ENCODE measurements around the gene PPP1R13B. TPM values are rescaled to one million over a fixed set of nuclear protein-coding genes. Genes with fewer than 3 reads are reported as not detected.

The PPP1R13B gene
- total RNA-seq, 1 experiment from 2014 or later: 10.3 TPM

DNA sequence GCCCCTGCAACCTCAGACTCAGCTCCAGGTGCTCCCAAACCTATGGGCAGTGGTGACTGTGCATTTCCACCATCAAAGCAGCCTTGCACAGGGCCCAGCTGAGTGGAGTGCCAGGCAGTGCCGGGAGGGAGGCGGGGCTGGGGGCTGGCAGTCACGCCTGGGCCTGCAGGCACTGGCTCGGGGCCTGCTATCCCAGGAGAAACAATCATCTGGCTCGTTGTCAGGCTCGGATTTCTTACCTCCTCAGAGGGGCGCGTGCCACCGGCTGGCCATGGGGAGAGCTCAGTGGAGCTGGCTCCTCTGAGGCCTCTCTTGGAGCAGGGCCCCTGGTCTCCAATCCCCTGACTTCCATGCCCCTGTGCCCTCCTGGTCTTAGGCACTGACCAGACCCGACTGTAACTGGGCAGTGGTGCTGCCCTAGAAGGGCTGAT is 20.2 kb upstream of the PPP1R13B start:
- TF ChIP-seq MYBL2 (CRISPR knock-in tag; IDR thresholded peaks at IDR 0.05): no peak
- Mint-ChIP-seq H3K27ac (no peak overlapping the region), H3K4me3 (no peak overlapping the region), H3K9me3 (no peaks in the 10 kb centered on the region), H3K4me1 (peaks cover 8% of the 10 kb centered on the region), H3K27me3 (ENCODE audit: low read depth) (no peaks in the 10 kb centered on the region), H3K36me3 (no peaks in the 10 kb centered on the region)
- no peak for DNase-seq (ENCODE audit: low spot score)
- no peak; the same call in 1 of the 2 replicates for ATAC-seq
- CTCF ChIA-PET: interaction anchor here (0.9 to 2.1 kb wide), 6 partner anchors 12 to 210 kb away, joined by 3 to 9 read pairs (median 4); no protein-coding TSS in a partner anchor
- POLR2A ChIA-PET: interaction anchor here (0.7 kb wide), 1 partner anchor 135 kb away, joined by 3 read pairs; no protein-coding TSS in a partner anchor

DNA sequence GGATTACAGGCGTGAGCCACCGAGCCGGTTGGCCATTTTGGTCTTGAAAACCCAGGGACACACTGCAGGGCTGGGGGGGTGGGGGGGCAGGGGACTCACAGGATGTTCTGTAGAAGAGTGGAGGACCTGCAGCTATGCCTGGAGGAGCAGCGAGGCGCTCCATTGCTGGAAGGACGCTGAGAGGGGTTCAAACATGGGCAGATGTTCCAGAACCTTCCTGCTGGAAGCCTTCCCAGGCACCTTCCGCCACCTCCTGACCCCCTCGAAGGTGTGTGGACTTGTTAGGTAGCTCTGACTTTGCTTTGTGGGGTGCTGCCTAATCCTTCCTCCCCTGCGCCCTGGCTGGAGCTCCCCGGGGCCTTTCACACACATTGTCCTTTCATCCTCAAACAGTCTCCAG is 19.6 kb upstream of the PPP1R13B start:
- ATAC-seq (no peak), DNase-seq (ENCODE audit: low spot score) (no peak)
- no peak for TF ChIP-seq GRHL2 (CRISPR knock-in tag; IDR thresholded peaks at IDR 0.05; ENCODE audit: insufficient replicate concordance, severe bottlenecking)
- TF ChIP-seq, protein P1, sequence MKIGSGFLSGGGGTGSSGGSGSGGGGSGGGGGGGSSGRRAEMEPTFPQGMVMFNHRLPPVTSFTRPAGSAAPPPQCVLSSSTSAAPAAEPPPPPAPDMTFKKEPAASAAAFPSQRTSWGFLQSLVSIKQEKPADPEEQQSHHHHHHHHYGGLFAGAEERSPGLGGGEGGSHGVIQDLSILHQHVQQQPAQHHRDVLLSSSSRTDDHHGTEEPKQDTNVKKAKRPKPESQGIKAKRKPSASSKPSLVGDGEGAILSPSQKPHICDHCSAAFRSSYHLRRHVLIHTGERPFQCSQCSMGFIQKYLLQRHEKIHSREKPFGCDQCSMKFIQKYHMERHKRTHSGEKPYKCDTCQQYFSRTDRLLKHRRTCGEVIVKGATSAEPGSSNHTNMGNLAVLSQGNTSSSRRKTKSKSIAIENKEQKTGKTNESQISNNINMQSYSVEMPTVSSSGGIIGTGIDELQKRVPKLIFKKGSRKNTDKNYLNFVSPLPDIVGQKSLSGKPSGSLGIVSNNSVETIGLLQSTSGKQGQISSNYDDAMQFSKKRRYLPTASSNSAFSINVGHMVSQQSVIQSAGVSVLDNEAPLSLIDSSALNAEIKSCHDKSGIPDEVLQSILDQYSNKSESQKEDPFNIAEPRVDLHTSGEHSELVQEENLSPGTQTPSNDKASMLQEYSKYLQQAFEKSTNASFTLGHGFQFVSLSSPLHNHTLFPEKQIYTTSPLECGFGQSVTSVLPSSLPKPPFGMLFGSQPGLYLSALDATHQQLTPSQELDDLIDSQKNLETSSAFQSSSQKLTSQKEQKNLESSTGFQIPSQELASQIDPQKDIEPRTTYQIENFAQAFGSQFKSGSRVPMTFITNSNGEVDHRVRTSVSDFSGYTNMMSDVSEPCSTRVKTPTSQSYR (CRISPR knock-in tag; IDR thresholded peaks at IDR 0.05): no peak
- ChIA-PET POLR2A (no interaction called here), CTCF (interaction anchor here (0.9 to 2.1 kb wide), 6 partner anchors 11 to 211 kb away, joined by 3 to 9 read pairs (median 4); no protein-coding TSS in a partner anchor)
- Mint-ChIP-seq H3K36me3 (no peaks in the 10 kb centered on the region), H3K27ac (no peak overlapping the region), H3K4me3 (no peak overlapping the region), H3K27me3 (ENCODE audit: low read depth) (no peaks in the 10 kb centered on the region), H3K4me1 (peaks cover 4% of the 10 kb centered on the region), H3K9me3 (no peaks in the 10 kb centered on the region)

DNA sequence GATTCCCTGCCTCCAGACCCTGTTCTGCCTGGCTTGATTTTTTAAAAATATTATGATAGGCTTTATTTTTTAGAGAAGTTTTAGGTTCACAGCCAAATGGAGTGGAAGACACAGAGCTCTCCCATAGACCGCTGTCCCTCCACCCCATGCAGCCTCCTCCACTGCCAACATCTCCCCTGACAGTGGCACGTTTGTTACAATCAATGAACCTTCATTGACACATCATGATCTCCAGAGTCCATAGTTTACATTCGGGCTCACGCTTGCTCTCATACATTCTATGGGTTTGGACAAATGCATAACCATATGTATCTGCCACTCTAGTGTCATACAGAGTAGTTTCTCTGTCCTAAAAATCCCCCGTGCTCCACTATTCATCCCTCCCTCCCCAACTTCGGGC is 15.9 kb upstream of the PPP1R13B start:
- Mint-ChIP-seq H3K9me3 (no peaks in the 10 kb centered on the region), H3K36me3 (no peaks in the 10 kb centered on the region), H3K27ac (no peak overlapping the region), H3K4me1 (peaks cover 6% of the 10 kb centered on the region; the same call in 1 of the 2 replicates), H3K4me3 (no peak overlapping the region), H3K27me3 (ENCODE audit: low read depth) (no peaks in the 10 kb centered on the region)
- DNase-seq (ENCODE audit: low spot score): no peak
- ChIA-PET POLR2A (interaction anchor here (0.6 kb wide), 1 partner anchor 83 kb away, joined by 6 read pairs; no protein-coding TSS in a partner anchor), CTCF (interaction anchor here (1.2 to 1.3 kb wide), 2 partner anchors 47 to 55 kb away, joined by 3 to 4 read pairs; no protein-coding TSS in a partner anchor)
- ATAC-seq: no peak
- TF ChIP-seq NR3C1 (CRISPR knock-in tag; conservative IDR thresholded peaks at IDR 0.05; ENCODE audit: low read depth) (no peak), GABPB1 (CRISPR knock-in tag; IDR thresholded peaks at IDR 0.05) (no peak), ESRRA (CRISPR knock-in tag; IDR thresholded peaks at IDR 0.05; ENCODE audit: borderline replicate concordance) (no peak), TEAD1 (CRISPR knock-in tag; IDR thresholded peaks at IDR 0.05) (no peak), SOX15 (CRISPR knock-in tag; IDR thresholded peaks at IDR 0.05) (no peak), ATF1 (CRISPR knock-in tag; IDR thresholded peaks at IDR 0.05) (no peak), NR2C2 (CRISPR knock-in tag; IDR thresholded peaks at IDR 0.05) (no peak), ZNF219 (CRISPR knock-in tag; IDR thresholded peaks at IDR 0.05; ENCODE audit: borderline replicate concordance) (no peak), TEAD4 (CRISPR knock-in tag; IDR thresholded peaks at IDR 0.05) (no peak), TCF7 (CRISPR knock-in tag; IDR thresholded peaks at IDR 0.05; ENCODE audit: low read depth) (no peak)
- TF ChIP-seq, protein P2, sequence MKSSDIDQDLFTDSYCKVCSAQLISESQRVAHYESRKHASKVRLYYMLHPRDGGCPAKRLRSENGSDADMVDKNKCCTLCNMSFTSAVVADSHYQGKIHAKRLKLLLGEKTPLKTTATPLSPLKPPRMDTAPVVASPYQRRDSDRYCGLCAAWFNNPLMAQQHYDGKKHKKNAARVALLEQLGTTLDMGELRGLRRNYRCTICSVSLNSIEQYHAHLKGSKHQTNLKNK (CRISPR knock-in tag; IDR thresholded peaks at IDR 0.05): no peak
- TF ChIP-seq, protein P1 (CRISPR knock-in tag; IDR thresholded peaks at IDR 0.05): no peak
- TF ChIP-seq, protein P3, sequence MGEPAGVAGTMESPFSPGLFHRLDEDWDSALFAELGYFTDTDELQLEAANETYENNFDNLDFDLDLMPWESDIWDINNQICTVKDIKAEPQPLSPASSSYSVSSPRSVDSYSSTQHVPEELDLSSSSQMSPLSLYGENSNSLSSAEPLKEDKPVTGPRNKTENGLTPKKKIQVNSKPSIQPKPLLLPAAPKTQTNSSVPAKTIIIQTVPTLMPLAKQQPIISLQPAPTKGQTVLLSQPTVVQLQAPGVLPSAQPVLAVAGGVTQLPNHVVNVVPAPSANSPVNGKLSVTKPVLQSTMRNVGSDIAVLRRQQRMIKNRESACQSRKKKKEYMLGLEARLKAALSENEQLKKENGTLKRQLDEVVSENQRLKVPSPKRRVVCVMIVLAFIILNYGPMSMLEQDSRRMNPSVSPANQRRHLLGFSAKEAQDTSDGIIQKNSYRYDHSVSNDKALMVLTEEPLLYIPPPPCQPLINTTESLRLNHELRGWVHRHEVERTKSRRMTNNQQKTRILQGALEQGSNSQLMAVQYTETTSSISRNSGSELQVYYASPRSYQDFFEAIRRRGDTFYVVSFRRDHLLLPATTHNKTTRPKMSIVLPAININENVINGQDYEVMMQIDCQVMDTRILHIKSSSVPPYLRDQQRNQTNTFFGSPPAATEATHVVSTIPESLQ (CRISPR knock-in tag; IDR thresholded peaks at IDR 0.05): no peak

Measured in WTC11 (cell line).